IPS-11a (cell line): ENCODE results near the gene PODNL1.
"Not testable (repeated sequence)": the region's sequence is repeated elsewhere in the genome, so short reads cannot be mapped to it uniquely, and the experiment has no call there.

Experiments
- H3K4me3 ChIP-seq: one replicate; pipeline ENCODE4 v1.5.1; 2013; ENCODE audit warnings: low read depth, low read length, control low read depth

Gene PODNL1

DNA sequence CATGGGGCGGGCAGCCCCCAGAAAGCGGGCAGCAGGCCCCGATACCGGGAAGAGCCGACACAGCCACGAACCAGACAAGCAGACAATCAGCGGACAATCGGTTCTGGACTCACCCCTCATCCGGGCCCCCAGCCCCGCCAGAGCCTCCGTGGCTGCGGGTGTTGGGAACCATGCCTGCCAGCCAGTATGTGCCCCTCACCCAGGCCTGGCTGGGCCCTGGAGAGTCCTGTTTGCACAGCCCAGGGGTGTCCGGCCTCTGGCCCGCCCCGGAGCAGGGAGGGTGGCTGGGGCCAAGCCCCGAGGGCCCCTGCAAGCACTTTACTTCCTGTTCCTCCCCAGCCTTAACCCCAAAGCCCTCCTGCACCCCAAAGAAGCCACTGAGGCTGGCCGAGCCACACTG, 7.8 kb downstream of the PODNL1 start:
- no peak overlapping the region for H3K4me3 ChIP-seq

- no peak overlapping the region for H3K4me3 ChIP-seq
These were observed 8.3 kb downstream of the PODNL1 start for GRCh38 chr19:13929956-13930355.

GRCh38 chr19:13929340-13929739, 8.9 kb downstream of the PODNL1 start:
- H3K4me3 ChIP-seq, result no peak overlapping the region

DNA sequence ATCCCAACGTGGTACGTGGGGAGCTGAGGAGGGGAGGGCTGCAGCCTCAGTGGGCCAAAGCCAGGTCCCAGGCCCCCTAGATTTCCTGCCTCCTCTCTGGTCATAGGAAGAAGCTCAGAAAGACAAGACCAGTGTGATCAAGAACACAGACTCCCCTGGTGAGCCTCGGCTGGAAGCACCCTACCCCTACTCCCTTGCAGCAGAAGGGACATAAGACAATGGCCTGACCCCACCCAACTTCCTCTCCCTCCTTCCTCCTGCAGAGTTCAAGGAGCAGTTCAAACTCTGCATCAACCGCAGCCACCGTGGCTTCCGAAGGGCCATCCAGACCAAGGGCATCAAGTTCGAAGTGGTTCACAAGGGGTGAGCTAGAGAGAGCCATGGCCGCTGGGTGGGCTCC, 11.5 kb downstream of the PODNL1 start:
- H3K4me3 ChIP-seq, result no peak overlapping the region

DNA sequence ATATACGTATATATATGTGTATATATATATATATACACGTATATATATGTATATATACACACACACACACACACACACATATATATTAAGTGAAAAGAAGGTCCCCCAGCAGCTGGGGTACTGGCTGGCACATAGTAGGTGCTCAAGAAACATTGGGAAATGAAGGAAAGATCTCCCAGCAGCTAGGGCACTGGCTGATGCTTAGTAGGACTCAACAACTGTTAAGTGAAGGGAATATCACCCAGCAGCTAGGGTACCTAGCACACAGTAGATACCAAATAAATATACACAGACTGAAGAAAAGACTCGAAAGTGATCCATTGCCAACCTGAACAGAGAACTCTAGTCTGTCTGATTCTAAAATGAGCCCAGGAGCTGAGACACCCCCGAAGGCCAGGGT, 12.2 kb downstream of the PODNL1 start:
- H3K4me3 ChIP-seq, result no peak overlapping the region

- H3K4me3 ChIP-seq, result no peak overlapping the region
These were observed 14.8 kb downstream of the PODNL1 start for GRCh38 chr19:13923194-13923987.

- H3K4me3 ChIP-seq, result not testable (repeated sequence)
These were observed 16.1 kb downstream of the PODNL1 start for GRCh38 chr19:13922118-13922517.

GRCh38 chr19:13920940-13921747, 17.1 kb downstream of the PODNL1 start:
- H3K4me3 ChIP-seq, result no peak overlapping the region

- H3K4me3 ChIP-seq, result no peak overlapping the region
These were observed 17.7 kb downstream of the PODNL1 start for GRCh38 chr19:13920524-13920923.

DNA sequence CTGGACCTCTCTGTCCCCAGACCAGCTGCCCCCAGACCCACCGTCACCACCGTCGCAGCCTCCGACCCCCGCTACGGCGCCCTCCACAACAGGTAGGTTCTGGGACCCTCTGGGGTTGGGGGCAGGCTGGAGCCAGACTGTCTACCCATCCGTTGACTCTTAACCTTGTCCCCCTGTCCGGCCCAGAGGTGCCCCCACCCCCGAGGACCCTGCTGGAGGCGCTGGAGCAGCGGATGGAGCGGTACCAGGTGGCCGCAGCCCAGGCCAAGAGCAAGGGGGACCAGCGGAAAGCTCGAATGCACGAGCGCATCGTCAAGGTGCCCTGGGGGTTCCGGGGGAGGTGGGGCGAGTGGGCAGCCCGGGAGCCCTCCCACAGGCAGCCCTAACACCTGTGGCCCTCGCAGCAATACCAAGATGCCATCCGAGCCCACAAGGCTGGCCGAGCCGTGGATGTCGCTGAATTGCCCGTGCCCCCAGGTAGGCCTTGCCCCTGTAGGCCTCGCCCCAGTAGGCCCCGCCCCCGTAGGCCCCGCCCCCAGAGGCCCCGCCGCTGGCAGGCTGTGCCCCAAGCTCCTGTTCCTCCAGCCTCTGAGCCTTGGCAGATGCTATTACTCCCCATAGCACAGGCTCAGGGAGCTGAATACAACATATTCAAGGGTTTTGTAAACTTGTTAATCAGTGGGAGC, 19.3 kb downstream of the PODNL1 start:
- no peak overlapping the region for H3K4me3 ChIP-seq

GRCh38 chr19:13917888-13918406, 20.3 kb downstream of the PODNL1 start:
- H3K4me3 ChIP-seq, result no peak overlapping the region

GRCh38 chr19:13914777-13915176, 23.4 kb downstream of the PODNL1 start:
- H3K4me3 ChIP-seq, result no peak overlapping the region

DNA sequence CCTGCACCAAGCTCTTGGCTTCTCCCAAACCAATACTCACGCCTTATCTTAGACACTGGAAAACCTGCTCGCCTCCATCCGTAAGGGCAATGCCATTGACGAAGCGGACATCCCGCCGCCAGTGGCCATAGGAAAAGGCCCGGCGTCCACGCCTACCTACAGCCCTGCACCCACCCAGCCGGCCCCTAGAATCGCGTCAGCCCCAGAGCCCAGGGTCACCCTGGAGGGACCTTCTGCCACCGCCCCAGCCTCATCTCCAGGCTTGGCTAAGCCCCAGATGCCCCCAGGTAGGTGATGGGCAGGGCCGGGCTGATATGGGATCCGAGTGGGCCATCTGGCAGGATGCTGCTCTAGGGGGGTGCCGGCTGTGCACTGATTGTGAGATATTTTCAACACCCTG, 24.9 kb downstream of the PODNL1 start:
- H3K4me3 ChIP-seq, result no peak overlapping the region

GRCh38 chr19:13909430-13909829, 28.8 kb downstream of the PODNL1 start:
- no peak overlapping the region for H3K4me3 ChIP-seq

- H3K4me3 ChIP-seq, result no peak overlapping the region
These were observed 29.5 kb downstream of the PODNL1 start for GRCh38 chr19:13908674-13909073.

DNA sequence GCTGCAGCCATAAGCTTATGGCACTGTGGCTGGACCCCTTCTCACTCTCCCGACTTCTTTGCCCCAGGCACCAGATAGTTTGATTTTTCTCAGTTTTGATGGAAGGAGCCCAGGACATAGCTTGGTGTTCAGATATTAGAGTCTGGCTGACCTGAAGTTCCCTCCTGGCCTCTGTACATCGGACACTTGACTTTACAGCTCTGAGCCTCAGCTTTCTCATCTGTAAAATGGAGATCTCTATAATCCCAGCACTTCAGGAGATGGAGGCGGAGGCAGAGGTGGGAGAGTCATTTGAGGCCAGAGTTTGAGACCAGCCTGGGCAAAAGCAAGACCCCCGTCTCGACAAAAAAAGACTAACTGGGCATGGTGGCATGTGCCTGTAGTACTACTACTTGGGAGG, 31.3 kb downstream of the PODNL1 start:
- peak overlapping the region; percentile 78 for H3K4me3 ChIP-seq

- peak overlapping the region; percentile 78 for H3K4me3 ChIP-seq
These were observed 31.7 kb downstream of the PODNL1 start for GRCh38 chr19:13906521-13906904.

- peak within 1 kb of the TSS; percentile 78 for H3K4me3 ChIP-seq
These were observed 32.3 kb downstream of the PODNL1 start, which contains the start of the genes BRME1 and CC2D1A for GRCh38 chr19:13905634-13906520. BRME1 (minus strand) TSS chr19:13906117; CDS start chr19:13904892, 1,225 bp downstream. CC2D1A (plus strand) TSS chr19:13906201; CDS start chr19:13906442, 241 bp downstream.

DNA sequence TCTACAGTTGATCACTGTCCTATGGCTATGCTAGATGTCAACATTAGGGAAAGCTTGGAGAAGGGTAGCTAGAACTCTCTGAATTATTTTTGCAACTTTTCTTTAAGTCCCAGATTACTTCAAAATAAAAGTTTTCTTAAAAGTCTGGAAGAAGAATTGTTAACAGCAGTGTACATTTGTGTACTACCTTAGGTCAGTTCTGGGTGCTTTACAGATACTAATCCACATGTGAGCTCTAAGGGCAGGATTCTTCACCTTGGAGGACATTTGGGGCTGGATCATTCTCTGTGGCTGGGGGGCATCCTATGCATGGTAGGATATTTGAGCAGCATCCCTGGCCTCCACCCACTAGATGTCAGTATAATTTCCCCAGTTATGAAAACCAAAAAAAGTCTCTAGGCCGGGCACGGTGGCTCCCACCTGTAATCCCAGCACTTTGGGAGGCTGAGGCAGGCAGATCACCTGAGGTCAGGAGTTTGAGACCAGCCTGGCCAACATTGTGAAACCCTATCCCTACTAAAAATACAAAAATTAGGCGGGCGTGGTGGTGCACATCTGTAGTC, 35.1 kb downstream of the PODNL1 start:
- no peak overlapping the region for H3K4me3 ChIP-seq
